ENCODE measurements around the gene OR2T2.
"Not testable (repeated sequence)": the region's sequence is repeated elsewhere in the genome, so short reads cannot be mapped to it uniquely, and the experiment has no call there.

OR2T2 gene, protein sequence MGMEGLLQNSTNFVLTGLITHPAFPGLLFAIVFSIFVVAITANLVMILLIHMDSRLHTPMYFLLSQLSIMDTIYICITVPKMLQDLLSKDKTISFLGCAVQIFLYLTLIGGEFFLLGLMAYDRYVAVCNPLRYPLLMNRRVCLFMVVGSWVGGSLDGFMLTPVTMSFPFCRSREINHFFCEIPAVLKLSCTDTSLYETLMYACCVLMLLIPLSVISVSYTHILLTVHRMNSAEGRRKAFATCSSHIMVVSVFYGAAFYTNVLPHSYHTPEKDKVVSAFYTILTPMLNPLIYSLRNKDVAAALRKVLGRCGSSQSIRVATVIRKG

GRCh38 chr1:248445399-248445798, at the start of gene OR2T2:
TSS of gene OR2T2 (plus strand) at chr1:248445637. CDS start at chr1:248452798, 7,161 bp downstream.
- not testable (repeated sequence) for DNase-seq

DNA sequence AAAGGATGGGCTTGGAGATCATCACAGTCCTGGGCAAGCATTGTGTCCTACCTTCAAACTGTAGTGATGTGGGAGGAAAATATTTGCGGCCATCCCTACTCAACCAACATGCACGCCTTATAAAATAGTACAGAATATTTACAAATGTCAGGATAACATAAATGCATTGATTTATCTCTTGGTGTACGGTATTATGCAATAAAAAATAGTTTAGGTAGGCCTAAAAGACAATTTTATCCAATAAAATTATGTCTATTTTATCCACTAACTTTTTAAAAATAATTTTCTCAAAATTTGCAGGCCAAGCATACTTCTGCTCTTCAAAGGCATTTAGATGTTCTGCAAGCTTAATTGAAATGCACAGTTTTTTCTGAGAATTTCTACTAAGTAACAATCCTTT, 42.7 kb upstream of the OR2T2 start, which contains the start of gene OR2T1:
OR2T1 (plus strand) TSS at position 301 of the 400 bp plus-strand sequence. CDS start 3,100 bp downstream, outside the sequence.
- DNase-seq, result no peak

GRCh38 chr1:248404024-248404423, 41.4 kb upstream of the OR2T2 start:
- DNase-seq, result no peak

- no peak for DNase-seq
Measured at GRCh38 chr1:248406721-248407692, 38.4 kb upstream of the OR2T2 start.

DNA sequence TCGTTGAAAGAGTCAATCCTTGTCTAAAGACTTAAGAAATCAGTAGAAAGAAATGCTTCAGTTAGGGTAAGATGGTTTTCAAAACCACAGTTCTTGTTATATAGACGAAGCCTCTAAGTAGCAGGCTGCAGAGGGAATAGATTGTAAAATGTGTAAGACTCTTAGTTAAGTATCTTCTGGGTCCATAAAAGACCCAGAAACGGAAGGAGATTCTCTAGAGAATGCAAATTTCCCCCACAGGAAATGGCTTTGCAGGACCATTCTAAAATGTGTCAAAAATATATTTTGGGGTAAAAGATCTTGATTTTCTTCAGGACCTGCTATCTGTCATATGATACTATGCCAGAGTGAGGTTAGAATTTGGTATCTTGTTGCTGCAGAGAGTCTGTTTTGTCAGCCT, 29.2 kb upstream of the OR2T2 start:
- no peak for DNase-seq

GRCh38 chr1:248417854-248418253, 27.6 kb upstream of the OR2T2 start:
- no peak for DNase-seq

DNA sequence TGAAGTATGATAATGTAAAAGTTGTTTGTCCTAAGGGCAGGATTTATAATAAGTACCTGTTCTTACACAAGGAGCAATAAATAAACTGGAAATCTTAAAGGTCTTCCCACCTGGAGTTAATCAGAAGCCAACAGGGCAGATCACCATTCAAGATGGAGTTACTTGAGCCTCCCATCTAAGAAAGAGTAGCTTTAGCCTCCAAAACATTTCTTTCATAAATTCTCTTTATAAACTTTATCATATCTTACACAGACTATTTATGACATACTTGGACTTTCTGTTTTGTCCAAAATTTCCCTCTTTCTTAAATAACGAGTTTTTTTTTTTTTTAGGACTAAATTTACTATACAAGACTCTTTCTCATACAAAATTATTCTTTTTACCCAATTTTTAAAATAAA, 24.1 kb upstream of the OR2T2 start:
- no peak for DNase-seq

DNA sequence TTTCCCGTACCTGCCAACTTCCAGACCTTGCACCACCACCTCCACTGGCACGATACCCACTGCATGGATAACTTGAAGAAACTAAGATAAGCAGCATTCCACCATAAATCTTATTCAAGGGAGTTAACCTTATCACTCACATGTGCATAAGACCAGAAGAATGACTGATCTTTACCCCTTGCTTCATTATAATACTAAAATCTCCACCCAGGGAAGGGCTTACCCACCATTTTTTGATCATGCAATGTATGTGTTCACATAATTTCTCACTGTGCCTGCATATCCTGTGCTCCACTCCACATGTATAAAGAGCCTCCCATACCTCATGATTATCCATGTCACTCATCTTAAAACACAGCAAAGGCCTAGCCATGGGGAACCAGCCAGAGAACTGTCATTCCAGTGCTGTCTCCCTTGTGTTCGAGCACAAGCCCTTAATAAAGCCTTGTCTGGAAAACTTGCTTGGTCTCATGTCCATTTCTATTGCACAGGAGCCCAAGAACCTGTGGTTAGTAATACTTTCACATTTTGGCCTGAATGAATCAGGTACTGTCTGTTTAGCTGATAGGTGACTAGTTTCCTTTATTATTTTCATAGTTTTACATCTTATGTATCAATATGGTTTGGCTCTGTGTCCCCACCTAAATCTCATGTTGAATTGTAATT, 17.8 kb upstream of the OR2T2 start:
- not testable (repeated sequence) for DNase-seq

DNA sequence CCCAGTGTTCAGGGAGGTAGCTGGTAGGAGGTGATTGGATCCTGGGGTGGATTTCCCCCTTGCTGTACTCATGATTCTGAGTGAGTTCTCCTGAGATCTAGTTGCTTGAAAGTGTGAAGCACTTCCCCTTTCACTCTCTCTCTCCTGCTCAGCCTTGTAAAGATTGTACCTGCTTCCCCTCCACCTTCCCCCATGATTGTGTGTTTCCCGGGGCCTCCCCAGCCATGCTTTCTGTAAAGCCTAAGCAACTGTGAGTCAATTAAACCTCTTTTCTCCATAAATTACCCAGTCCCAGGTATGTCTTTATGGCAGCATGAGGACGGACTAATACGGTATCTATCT, 17.3 kb upstream of the OR2T2 start:
- not testable (repeated sequence) for DNase-seq

- DNase-seq, result not testable (repeated sequence)
Measured at GRCh38 chr1:248431683-248432082, 13.8 kb upstream of the OR2T2 start.

DNA sequence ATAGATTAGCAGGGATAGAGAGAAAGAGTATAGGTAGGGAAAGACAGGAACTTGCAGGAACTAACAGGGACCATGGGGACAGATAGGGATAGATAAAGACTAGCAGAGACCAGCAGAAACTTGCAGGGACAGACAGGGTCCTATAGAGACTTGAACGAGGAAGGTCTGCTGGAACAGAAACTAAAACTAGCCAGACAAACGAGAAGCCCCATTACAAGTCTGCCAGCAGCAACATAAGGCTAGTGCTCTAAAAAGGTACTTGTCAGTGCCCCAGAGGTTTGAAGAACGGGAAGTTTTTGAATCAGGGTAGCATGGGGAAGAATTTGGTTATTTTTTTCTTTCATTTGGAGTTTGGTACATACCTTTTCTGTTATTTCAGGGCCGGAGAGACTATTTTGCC, 13.2 kb upstream of the OR2T2 start:
- DNase-seq, result not testable (repeated sequence)

DNA sequence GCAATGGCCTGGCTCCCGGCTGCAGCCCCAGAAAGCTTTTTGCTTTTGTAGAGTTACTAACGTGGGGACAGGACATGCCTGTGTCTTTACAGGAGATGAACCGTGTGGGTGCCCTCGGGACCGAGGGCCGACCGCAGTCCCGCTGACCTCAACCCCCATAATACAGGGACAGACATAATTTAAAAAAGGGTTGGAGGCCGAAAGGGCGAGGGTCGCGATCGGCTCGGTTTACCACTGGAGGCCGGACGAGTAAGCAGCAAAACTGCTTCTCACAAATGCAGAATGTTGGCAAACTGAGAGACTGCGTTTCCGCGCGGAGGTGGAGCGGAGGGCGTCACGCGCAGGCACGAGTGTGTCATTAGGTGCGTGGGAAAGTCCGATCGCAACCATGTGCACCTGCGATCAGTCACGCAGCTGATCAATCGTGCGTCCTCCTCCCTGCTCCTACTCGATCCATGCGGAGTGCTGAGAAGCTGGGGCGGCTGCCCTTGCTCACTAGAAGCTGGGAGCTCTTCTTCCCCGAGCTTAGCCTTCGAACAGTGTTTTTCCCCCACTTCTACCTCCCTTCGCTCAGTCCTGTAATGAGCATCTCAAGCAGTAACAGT, 11.5 kb upstream of the OR2T2 start:
- not testable (repeated sequence) for DNase-seq

GRCh38 chr1:248434913-248435312, 10.5 kb upstream of the OR2T2 start:
- DNase-seq, result not testable (repeated sequence)

- DNase-seq, result not testable (repeated sequence)
Measured at GRCh38 chr1:248436303-248436702, 9.1 kb upstream of the OR2T2 start.

DNA sequence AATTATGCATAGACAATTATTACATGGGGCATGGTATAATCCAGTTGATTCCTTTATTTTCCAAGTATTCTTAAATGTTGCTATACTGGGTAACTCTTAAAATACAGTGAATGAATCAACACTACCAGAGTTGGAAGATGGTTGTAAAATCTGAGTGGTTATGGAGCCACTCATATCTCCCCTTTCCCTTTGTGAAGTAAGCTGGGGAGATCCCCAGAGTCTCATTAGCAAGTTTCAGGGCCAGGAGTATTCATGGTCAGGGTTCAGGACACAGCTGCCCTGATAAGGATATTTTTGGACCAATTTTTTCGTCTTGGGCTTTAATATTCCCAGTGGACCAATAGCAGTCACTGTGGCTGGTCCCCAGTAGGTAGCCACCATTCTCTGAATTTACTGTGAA, 6.8 kb upstream of the OR2T2 start:
- DNase-seq, result not testable (repeated sequence)

GRCh38 chr1:248439283-248439682, 6.2 kb upstream of the OR2T2 start:
- DNase-seq, result not testable (repeated sequence)

GRCh38 chr1:248442500-248443277, 2.7 kb upstream of the OR2T2 start:
- not testable (repeated sequence) for DNase-seq

- not testable (repeated sequence) for DNase-seq
Measured at GRCh38 chr1:248444603-248445002, 834 bp upstream of the OR2T2 start.

DNA sequence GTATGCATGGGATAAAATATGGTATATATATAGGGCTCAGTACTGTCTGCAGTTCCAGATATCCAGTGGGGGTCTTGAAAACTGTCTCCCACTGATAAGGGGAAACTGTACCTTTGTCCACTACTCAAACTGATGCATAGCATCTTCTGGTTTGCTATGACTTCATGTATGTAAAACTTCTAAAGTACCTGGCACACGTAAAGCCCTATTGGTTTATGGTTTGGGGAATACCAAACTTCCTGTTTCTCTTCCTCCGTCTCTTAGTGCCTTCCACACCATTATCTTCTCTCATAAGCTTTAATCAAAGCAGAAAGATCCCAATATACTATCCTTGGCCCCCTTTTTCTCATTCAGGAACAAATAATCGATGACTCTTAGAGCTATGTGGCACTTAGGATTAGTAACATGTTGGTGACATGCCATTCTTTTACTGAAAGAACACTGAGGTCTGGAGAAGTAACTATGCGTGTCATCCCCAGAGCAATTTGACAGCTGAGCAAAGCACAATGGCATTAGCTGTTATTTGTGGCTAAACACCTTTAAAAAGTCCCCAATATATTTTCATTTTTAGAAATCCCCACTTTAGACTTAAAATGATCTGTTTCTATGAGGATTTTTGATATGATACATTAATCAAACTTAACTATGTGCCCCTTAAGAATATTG, 3.1 kb downstream of the OR2T2 start:
- not testable (repeated sequence) for DNase-seq

- DNase-seq, result not testable (repeated sequence)
Measured at GRCh38 chr1:248449821-248450465, 4.5 kb downstream of the OR2T2 start.

All from CD4-positive, alpha-beta T cell treated with Interleukin-4 for 4 hours (primary cell).